Spleen (tissue), 7 donors: Measurements from ENCODE around the gene MEIOC.

Experiments used
- CTCF ChIP-seq, 11 experiments: fragments of 200-600 bp in 7 of 11; fragments of 450-650 bp in 4 of 11; sonication (generic) in 4 of 11; IDR thresholded peaks in 8 of 11; conservative IDR thresholded peaks in 3 of 11; 1 replicate in 7 of 11; 2 replicates in 4 of 11; pipeline versions ENCODE4 v1.4.0 to v1.8.0; 2016 to 2021; ENCODE audit warnings: antibody characterized with exemption in 11 of 11, inconsistent platforms in 4 of 11, mild to moderate bottlenecking in 1 of 11
- POLR2A ChIP-seq, 3 donors: fragments of 450-650 bp; IDR thresholded peaks; one replicate each; pipeline ENCODE4 v1.5.1; 2017; ENCODE audit warnings: antibody characterized with exemption in 3 of 3, mild to moderate bottlenecking in 1 of 3
- donor health status: DM: no; HTN: no; CAD: no; lungs with moderate emphysema.
- donor health status: DM: no; HTN: no; CAD: no.
- donor health status: DM: no; HTN: no; CAD: no.

DNA sequence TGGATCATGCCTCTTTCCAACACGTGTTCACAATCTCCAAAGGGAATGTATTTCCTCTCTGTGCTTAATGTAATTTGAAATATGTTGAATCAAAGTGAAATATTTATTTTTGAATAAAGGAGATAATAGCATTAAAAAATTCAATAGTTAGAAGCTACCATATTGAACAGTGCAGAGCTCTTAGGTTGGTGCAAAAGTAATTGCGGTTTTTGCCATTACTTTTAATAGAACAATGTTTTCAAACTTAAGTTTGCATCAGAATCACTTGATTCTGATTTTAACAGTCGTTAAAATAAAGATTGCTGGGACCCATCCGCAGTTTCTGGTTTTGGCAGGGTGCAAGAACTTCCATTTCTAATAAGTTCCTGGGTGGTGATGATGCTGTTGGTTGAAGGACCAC lies 10.0 kb upstream of the MEIOC start:
- TF ChIP-seq POLR2A (IDR thresholded peaks at IDR 0.05) (no peak), CTCF (IDR thresholded peaks at IDR 0.05 in 8 of 11, conservative IDR thresholded peaks at IDR 0.05 in 3 of 11) (no peak)
